HCT116 (cell line): Measurements from ENCODE around the gene RHOH. TPM values are rescaled to one million over a fixed set of nuclear protein-coding genes. Genes with fewer than 3 reads are reported as not detected.

Source experiments
- ATAC-seq: fragments of 200-7000 bp; cut with Tn5 transposase; 2 replicates; pipeline ENCODE4 v1.9.1; 2020; ENCODE audit warnings: mild to moderate bottlenecking, moderate library complexity
- BruUV-seq: library from RNA; stranded (reverse); fragments of 400-500 nt; replicated peaks from 2 replicates; lab custom pipeline; 2021; lab: Mats Ljungman, UMichigan
- CTCF ChIA-PET: fragments of 300-600 bp; sonication (Branson Sonifier 250); formaldehyde crosslinking; loops from one replicate; lab custom pipeline; 2021; ENCODE audit warnings: antibody characterized with exemption; lab: Charles Lee
- POLR2A ChIA-PET: fragments of 300-600, 350-600 bp; sonication (Branson Sonifier 250); formaldehyde crosslinking; loops from one replicate; lab custom pipeline; 2021; ENCODE audit warnings: antibody characterized with exemption; lab: Charles Lee
- RAD21 ChIA-PET, 2 experiments: fragments of 300-600 bp; sonication (Branson Sonifier 250); formaldehyde crosslinking; loops; one replicate each; lab custom pipeline; 2023; ENCODE audit warnings: low total read pairs in 2 of 2; ENCODE audit not compliant: uncharacterized antibody in 2 of 2, unreplicated experiment in 2 of 2, low non-redundant PET in 1 of 2; lab: Charles Lee
- DNase-seq: peaks from one replicate; pipeline ENCODE4 v3.0.0-alpha.2; 2010; ENCODE audit warnings: low read depth, low spot score
- H2AFZ ChIP-seq: fragments of 200-600 bp; shearing (Covaris generic), sonication (generic); 2 replicates; pipeline ENCODE4 v1.6.1; 2017; ENCODE audit warnings: low read depth, mixed run types, mixed read lengths, antibody characterized with exemption, low read length; ENCODE audit not compliant: poor library complexity, severe bottlenecking
- H3K27ac ChIP-seq: 2 replicates; pipeline ENCODE4 v1.5.1; 2012; ENCODE audit warnings: low read depth, low read length
- H3K27me3 ChIP-seq: fragments of 200-600 bp; sonication (generic); 2 replicates; pipeline ENCODE4 v1.6.1; 2016; ENCODE audit warnings: mixed run types, low read length, mixed read lengths; ENCODE audit not compliant: insufficient read depth
- H3K36me3 ChIP-seq, 2 experiments: fragments of 200-500 bp in 1 of 2; fragments of 200-600 bp in 1 of 2; sonication (Bioruptor generic) in 1 of 2; sonication (generic) in 1 of 2; 2 replicates each; pipeline versions ENCODE4 v1.5.1 to v1.6.1; 2014 to 2016; ENCODE audit warnings: low read length in 2 of 2, inconsistent platforms in 1 of 2, mixed read lengths in 1 of 2, mixed run types in 1 of 2; ENCODE audit not compliant: insufficient read depth in 2 of 2, control insufficient read depth in 1 of 2
- H3K4me1 ChIP-seq, 2 experiments: fragments of 200-600 bp in 1 of 2; sonication (generic) in 1 of 2; 2 replicates each; pipeline versions ENCODE4 v1.5.1 to v1.6.1; 2012 to 2017; ENCODE audit warnings: low read length in 2 of 2, inconsistent platforms in 1 of 2, mild to moderate bottlenecking in 1 of 2, mixed read lengths in 1 of 2, mixed run types in 1 of 2, moderate library complexity in 1 of 2; ENCODE audit not compliant: insufficient read depth in 2 of 2, control insufficient read depth in 1 of 2
- H3K4me2 ChIP-seq: fragments of 200-600 bp; sonication (generic); 2 replicates; pipeline ENCODE4 v1.6.1; 2017; ENCODE audit warnings: mixed run types, low read length, mixed read lengths
- H3K4me3 ChIP-seq, 2 experiments: fragments of 200-600 bp in 1 of 2; sonication (generic) in 1 of 2; replicated peaks in 1 of 2; 2 replicates each; pipeline ENCODE4 v1.5.1; 2011 to 2016; ENCODE audit warnings: low read length in 2 of 2, control low read depth in 1 of 2, low read depth in 1 of 2, mild to moderate bottlenecking in 1 of 2, mixed read lengths in 1 of 2, mixed run types in 1 of 2
- H3K79me2 ChIP-seq: fragments of 200-600 bp; sonication (generic); 2 replicates; pipeline ENCODE4 v1.6.1; 2017; ENCODE audit warnings: mild to moderate bottlenecking, mixed run types, low read length, moderate library complexity, mixed read lengths; ENCODE audit not compliant: insufficient read depth
- H3K9ac ChIP-seq: fragments of 200-600 bp; sonication (generic); 2 replicates; pipeline ENCODE4 v1.6.1; 2016; ENCODE audit warnings: low read length, mixed read lengths
- H3K9me2 ChIP-seq: fragments of 200-600 bp; sonication (generic), shearing (Covaris generic); 2 replicates; pipeline ENCODE4 v1.6.1; 2017; ENCODE audit warnings: mixed run types, mild to moderate bottlenecking, moderate library complexity; ENCODE audit not compliant: insufficient read depth
- H3K9me3 ChIP-seq, 2 experiments: fragments of 200-500 bp in 1 of 2; fragments of 200-600 bp in 1 of 2; sonication (Bioruptor generic) in 1 of 2; sonication (generic) in 1 of 2; 2 replicates each; pipeline ENCODE4 v1.6.1; 2014 to 2017; ENCODE audit warnings: low read length in 2 of 2, mixed read lengths in 2 of 2, inconsistent platforms in 1 of 2, low read depth in 1 of 2, mild to moderate bottlenecking in 1 of 2, mixed run types in 1 of 2, moderate library complexity in 1 of 2; ENCODE audit not compliant: control insufficient read depth in 1 of 2, insufficient read depth in 1 of 2
- H4K20me1 ChIP-seq: fragments of 200-600 bp; sonication (generic), shearing (Covaris generic); 2 replicates; pipeline ENCODE4 v1.6.1; 2017; ENCODE audit warnings: mixed run types, mild to moderate bottlenecking, moderate library complexity; ENCODE audit not compliant: insufficient read depth
- CBX3 ChIP-seq: IDR thresholded peaks from 2 replicates; pipeline ENCODE4 v1.6.1; 2012; ENCODE audit warnings: low read depth
- CEBPB ChIP-seq: IDR thresholded peaks from 2 replicates; pipeline ENCODE4 v1.6.1; 2012; ENCODE audit warnings: low read depth
- CTCF ChIP-seq, 3 experiments: fragments of 200-600 bp in 1 of 3; sonication (generic) in 1 of 3; IDR thresholded peaks in 2 of 3; conservative IDR thresholded peaks in 1 of 3; 2 replicates each; pipeline ENCODE4 v1.5.1; 2012 to 2017; ENCODE audit warnings: low read depth in 2 of 3, low read length in 2 of 3, antibody characterized with exemption in 1 of 3, borderline replicate concordance in 1 of 3, control low read depth in 1 of 3, mild to moderate bottlenecking in 1 of 3, mixed read lengths in 1 of 3, mixed run types in 1 of 3, moderate library complexity in 1 of 3; ENCODE audit not compliant: insufficient read depth in 1 of 3
- EGR1 ChIP-seq: IDR thresholded peaks from 2 replicates; pipeline ENCODE4 v1.6.1; 2012; ENCODE audit warnings: low read depth
- ELF1 ChIP-seq: IDR thresholded peaks from 2 replicates; pipeline ENCODE4 v1.6.1; 2012; ENCODE audit warnings: low read depth, borderline replicate concordance
- FOSL1 ChIP-seq: IDR thresholded peaks from 2 replicates; pipeline ENCODE4 v1.6.1; 2012; ENCODE audit warnings: low read depth
- JUND ChIP-seq: IDR thresholded peaks from 2 replicates; pipeline ENCODE4 v1.6.1; 2012
- MAX ChIP-seq: IDR thresholded peaks from 2 replicates; pipeline ENCODE4 v1.6.1; 2012
- POLR2A ChIP-seq: IDR thresholded peaks from 2 replicates; pipeline ENCODE4 v1.7.0; 2011; ENCODE audit warnings: borderline replicate concordance; ENCODE audit not compliant: insufficient read depth, insufficient read length; ENCODE audit errors: extremely low read depth
- POLR2AphosphoS5 ChIP-seq: IDR thresholded peaks from 2 replicates; pipeline ENCODE4 v1.6.1; 2011; ENCODE audit warnings: mild to moderate bottlenecking, low read depth, low read length, moderate library complexity
- RAD21 ChIP-seq: IDR thresholded peaks from 2 replicates; pipeline ENCODE4 v1.6.1; 2012; ENCODE audit warnings: low read depth, mild to moderate bottlenecking
- SIN3A ChIP-seq: IDR thresholded peaks from 2 replicates; pipeline ENCODE4 v1.6.1; 2012; ENCODE audit warnings: low read depth
- SP1 ChIP-seq: IDR thresholded peaks from 2 replicates; pipeline ENCODE4 v1.6.1; 2012; ENCODE audit warnings: low read depth
- SRF ChIP-seq: IDR thresholded peaks from 2 replicates; pipeline ENCODE4 v1.6.1; 2012; ENCODE audit warnings: low read depth
- TCF7L2 ChIP-seq: IDR thresholded peaks from 2 replicates; pipeline ENCODE4 v1.7.0; 2011; ENCODE audit warnings: borderline replicate concordance, inconsistent platforms; ENCODE audit not compliant: insufficient read depth, insufficient read length; ENCODE audit errors: extremely low read depth
- YY1 ChIP-seq: IDR thresholded peaks from 2 replicates; pipeline ENCODE4 v1.6.1; 2011; ENCODE audit warnings: low read length, low read depth, moderate library complexity, mild to moderate bottlenecking; ENCODE audit not compliant: insufficient replicate concordance; ENCODE audit errors: extremely low read depth
- ZFX ChIP-seq: fragments of 450-650 bp; IDR thresholded peaks from 2 replicates; pipeline ENCODE4 v1.6.1; 2017
- intact Hi-C: fragments of 100-400 bp; cut with micrococcal nuclease; formaldehyde crosslinking; loops from 2 replicates; pipeline ENCODE4 v1.10.0; 2022
- total RNA-seq: library from RNA; stranded (reverse); gene quantifications from one replicate; pipeline ENCODE4 v1.2.1, GENCODE V29; 2021; ENCODE audit not compliant: unreplicated experiment
- TF ChIP-seq, protein P1 (sequence below): IDR thresholded peaks from 2 replicates; pipeline ENCODE4 v1.6.1; 2011; ENCODE audit warnings: mild to moderate bottlenecking, low read length, moderate library complexity; ENCODE audit not compliant: insufficient replicate concordance; ENCODE audit errors: extremely low read depth
- TF ChIP-seq, protein P2 (sequence below): IDR thresholded peaks from 2 replicates; pipeline ENCODE4 v1.6.1; 2012

Gene RHOH
- total RNA-seq, 1 experiment from 2014 or later = 0.74 TPM

DNA sequence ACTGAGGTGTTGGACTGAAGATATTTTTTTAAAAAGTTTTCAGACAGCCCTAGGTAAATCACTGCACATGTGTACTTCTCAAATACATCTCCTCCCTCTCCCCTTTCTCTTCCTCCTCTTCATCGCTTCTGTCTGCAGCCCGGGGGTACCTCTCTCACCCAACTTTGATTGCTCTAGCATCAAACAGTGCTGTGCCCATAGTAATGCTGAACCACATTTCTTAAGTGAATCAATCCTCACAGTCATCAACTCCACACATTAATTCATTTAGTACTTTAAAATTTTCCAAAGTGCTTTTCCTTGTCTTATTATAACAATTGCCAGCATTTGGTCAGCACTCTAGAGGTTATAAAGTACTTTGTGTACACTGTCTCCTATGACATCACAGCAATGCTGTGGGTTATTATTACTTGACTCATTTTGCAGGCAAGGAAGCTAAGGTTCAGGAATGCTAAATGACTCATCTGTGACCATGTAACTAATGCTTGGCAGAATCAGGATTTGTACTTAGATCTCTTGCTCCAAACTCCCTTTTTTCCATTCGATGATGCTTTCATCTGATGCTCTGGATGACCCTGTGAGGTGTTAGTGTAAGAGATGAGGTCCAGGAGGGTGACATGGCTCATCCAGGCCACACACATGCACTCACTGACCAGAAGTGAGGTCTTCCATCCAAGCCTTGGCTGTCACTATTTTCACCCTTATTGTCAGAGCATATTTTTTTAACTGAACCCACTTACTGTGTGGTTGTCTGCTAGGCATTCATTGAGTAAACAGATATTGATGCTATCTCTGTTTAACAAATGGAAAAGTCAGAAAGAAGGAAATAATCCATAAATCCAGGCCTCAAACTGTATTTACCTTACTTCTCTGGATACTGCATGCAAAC, 58.8 kb downstream of the RHOH start:
- POLR2A ChIA-PET = no interaction called here
- Histone ChIP-seq H4K20me1 (no peaks in the 10 kb centered on the region), H3K9ac (peak overlapping the region; percentile 51), H3K27me3 (no peaks in the 10 kb centered on the region), H3K36me3 (no peaks in the 10 kb centered on the region), H2AFZ (peak overlapping the region; percentile 70), H3K4me1 (peaks cover 32 to 79% of the 10 kb centered on the region in 2 experiments), H3K27ac (peak overlapping the region; percentile 71), H3K9me3 (no peaks in the 10 kb centered on the region), H3K4me2 (peak overlapping the region; percentile 72), H3K4me3 (peak overlapping the region in 1 of 2 experiments; percentile 37; a peak in 2 of 4 replicates), H3K9me2 (no peaks in the 10 kb centered on the region), H3K79me2 (no peaks in the 10 kb centered on the region)
- TF ChIP-seq YY1 = peak; percentile 60
- peak; percentile 77 for TF ChIP-seq CBX3
- peak; percentile 93 for TF ChIP-seq SP1
- peak; percentile 82; the same call in 1 of the 2 replicates for TF ChIP-seq SIN3A
- TF ChIP-seq ZFX = no peak
- TF ChIP-seq MAX = peak; percentile 61
- TF ChIP-seq RAD21 = peak; percentile 30; the same call in 1 of the 2 replicates
- TF ChIP-seq, protein P1, sequence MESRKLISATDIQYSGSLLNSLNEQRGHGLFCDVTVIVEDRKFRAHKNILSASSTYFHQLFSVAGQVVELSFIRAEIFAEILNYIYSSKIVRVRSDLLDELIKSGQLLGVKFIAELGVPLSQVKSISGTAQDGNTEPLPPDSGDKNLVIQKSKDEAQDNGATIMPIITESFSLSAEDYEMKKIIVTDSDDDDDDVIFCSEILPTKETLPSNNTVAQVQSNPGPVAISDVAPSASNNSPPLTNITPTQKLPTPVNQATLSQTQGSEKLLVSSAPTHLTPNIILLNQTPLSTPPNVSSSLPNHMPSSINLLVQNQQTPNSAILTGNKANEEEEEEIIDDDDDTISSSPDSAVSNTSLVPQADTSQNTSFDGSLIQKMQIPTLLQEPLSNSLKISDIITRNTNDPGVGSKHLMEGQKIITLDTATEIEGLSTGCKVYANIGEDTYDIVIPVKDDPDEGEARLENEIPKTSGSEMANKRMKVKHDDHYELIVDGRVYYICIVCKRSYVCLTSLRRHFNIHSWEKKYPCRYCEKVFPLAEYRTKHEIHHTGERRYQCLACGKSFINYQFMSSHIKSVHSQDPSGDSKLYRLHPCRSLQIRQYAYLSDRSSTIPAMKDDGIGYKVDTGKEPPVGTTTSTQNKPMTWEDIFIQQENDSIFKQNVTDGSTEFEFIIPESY = no peak
- TF ChIP-seq EGR1 = no peak
- no peak for TF ChIP-seq ELF1
- TF ChIP-seq POLR2AphosphoS5 = peak; percentile 37; the same call in 1 of the 2 replicates
- TF ChIP-seq POLR2A = no peak
- peak; percentile 99 for TF ChIP-seq JUND
- TF ChIP-seq CTCF (IDR thresholded peaks at IDR 0.05 in 2 of 3, conservative IDR thresholded peaks at IDR 0.05 in 1 of 3; ENCODE audit: borderline replicate concordance in 1 of 3, insufficient read depth in 1 of 3, low read depth in 2 of 3, low read length in 2 of 3) = no peak
- TF ChIP-seq CEBPB = peak; percentile 81
- TF ChIP-seq TCF7L2 = peak; percentile 87
- peak; percentile 76 for TF ChIP-seq SRF
- TF ChIP-seq FOSL1 = peak; percentile 96
- TF ChIP-seq, protein P2, sequence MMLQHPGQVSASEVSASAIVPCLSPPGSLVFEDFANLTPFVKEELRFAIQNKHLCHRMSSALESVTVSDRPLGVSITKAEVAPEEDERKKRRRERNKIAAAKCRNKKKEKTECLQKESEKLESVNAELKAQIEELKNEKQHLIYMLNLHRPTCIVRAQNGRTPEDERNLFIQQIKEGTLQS = peak; percentile 67
- CTCF ChIA-PET = interaction anchor here (1.1 kb wide), 1 partner anchor 61 kb away, joined by 5 read pairs; no protein-coding TSS in a partner anchor
- RAD21 ChIA-PET = no interaction called here
- intact Hi-C loops = loop anchor here (1.0 kb wide), 1 partner anchor 29 kb away; no protein-coding TSS in a partner anchor
- ATAC-seq (peak; percentile 71), DNase-seq (peak; percentile 97)
- BruUV-seq = TSS peak; percentile 88
